ENCODE results near the gene SMG6. TPM values are rescaled to one million over a fixed set of nuclear protein-coding genes. Genes with fewer than 3 reads are reported as not detected.

Gene SMG6
- total and polyA plus RNA-seq, 2 of the 8 experiments (the other 6 are each of a cell fraction or from before 2014, with no cell fraction given) = 18.5 to 25.2 TPM

GRCh38 chr17:2210726-2211125, 92.9 kb downstream of the SMG6 start:
- H3K9me3 ChIP-seq (ENCODE audit: insufficient read depth in 2 of 2, low read depth in 1 of 2, low read length in 1 of 2) = no peaks in the 10 kb centered on the region
- no peaks in the 10 kb centered on the region for H4K20me1 ChIP-seq (replicated peaks in 1 of 2; ENCODE audit: control insufficient read depth in 1 of 2, insufficient read depth in 2 of 2, low read length in 2 of 2)
- H2BK120ac ChIP-seq (replicated peaks; ENCODE audit: low read depth, low read length) = no peak overlapping the region
- H3K14ac ChIP-seq (ENCODE audit: insufficient read length) = no peak overlapping the region
- ChIA-PET CTCF (ENCODE audit: partially characterized antibody) (interaction anchor here (0.6 to 2.6 kb wide), 3 partner anchors 10 to 34 kb away, joined by 3 to 13 read pairs (median 10); no protein-coding TSS in a partner anchor), POLR2A (ENCODE audit: partially characterized antibody) (interaction anchor here (1.2 kb wide), 1 partner anchor 36 kb away, joined by 3 read pairs; no protein-coding TSS in a partner anchor)
- no peaks in the 10 kb centered on the region for H3K36me3 ChIP-seq (ENCODE audit: control insufficient read depth in 2 of 4, insufficient read depth in 4 of 4, low read length in 3 of 4)
- no peaks in the 10 kb centered on the region for H3K79me2 ChIP-seq (ENCODE audit: control insufficient read depth in 1 of 2, insufficient read depth in 2 of 2, low read length in 2 of 2)
- H2AK5ac ChIP-seq (ENCODE audit: low read depth, low read length) = no peak overlapping the region
- no peak overlapping the region for H3K4me3 ChIP-seq (ENCODE audit: extremely low read depth in 1 of 4, insufficient read depth in 2 of 4, low read depth in 3 of 4, low read length in 4 of 4)
- H2AFZ ChIP-seq (ENCODE audit: low read length) = no peak overlapping the region
- no peak overlapping the region for H2BK12ac ChIP-seq (ENCODE audit: low read depth, low read length)
- no peaks in the 10 kb centered on the region for H3K79me1 ChIP-seq (ENCODE audit: low read depth, low read length)
- H2BK20ac ChIP-seq (ENCODE audit: low read length) = no peak overlapping the region
- no peak for TF ChIP-seq EZH2 (IDR thresholded peaks at IDR 0.05; ENCODE audit: low read depth, low read length, severe bottlenecking)
- TF ChIP-seq KDM1A (IDR thresholded peaks at IDR 0.05; ENCODE audit: borderline replicate concordance, low read length) = no peak
- H3K23ac ChIP-seq (ENCODE audit: insufficient read length) = no peak overlapping the region
- peaks cover 0 to 9% (median 3%) of the 10 kb centered on the region in 4 experiments; a peak in 4 of 7 replicates for H3K4me1 ChIP-seq (replicated peaks in 1 of 4; ENCODE audit: control insufficient read depth in 3 of 4, insufficient read depth in 4 of 4, low read length in 3 of 4)
- H3K23me2 ChIP-seq (ENCODE audit: low read depth, low read length) = no peaks in the 10 kb centered on the region
- no peak overlapping the region for H2BK5ac ChIP-seq (ENCODE audit: low read depth, low read length)
- H3K27ac ChIP-seq (ENCODE audit: low read depth, low read length) = no peak overlapping the region
- no peak overlapping the region for H3K4me2 ChIP-seq (ENCODE audit: insufficient read depth in 1 of 2, low read depth in 2 of 2, low read length in 2 of 2)
- H3K9ac ChIP-seq (replicated peaks in 1 of 4; ENCODE audit: extremely low read depth in 1 of 4, low read depth in 3 of 4, low read length in 3 of 4) = no peak overlapping the region
- no peak overlapping the region for H3K4ac ChIP-seq (replicated peaks; ENCODE audit: insufficient read length, low read depth, low read length)
- FAIRE-seq (no peak), DNase-seq (ENCODE audit: low read depth in 1 of 2, low spot score in 2 of 2) (no peak)
- no peak overlapping the region for H3K18ac ChIP-seq (ENCODE audit: extremely low read depth, low read length)
- H3K56ac ChIP-seq (replicated peaks; ENCODE audit: insufficient read length, low read depth, low read length) = no peak overlapping the region
- no peaks in the 10 kb centered on the region for H3K27me3 ChIP-seq (replicated peaks in 1 of 4; ENCODE audit: control insufficient read depth in 3 of 4, extremely low read depth in 1 of 4, insufficient read depth in 3 of 4, low read length in 3 of 4)
- no peak overlapping the region for H4K5ac ChIP-seq (ENCODE audit: insufficient read length, low read depth, low read length)
- WGBS, 2 experiments (ENCODE audit: extremely low coverage in 1 of 2, insufficient coverage in 1 of 2, insufficient read length in 1 of 2, insufficient replicate concordance in 2 of 2, low coverage in 1 of 2, low lambda C conversion rate in 2 of 2, missing lambda C conversion rate in 1 of 2) = 95% methylated on average over 2 of the region's 2 CpGs; no CpG with 5 or more reads in 1 of the 2 experiments
- no peak overlapping the region for H4K8ac ChIP-seq (ENCODE audit: extremely low read depth, insufficient read depth, low read length)
- H4K91ac ChIP-seq (replicated peaks; ENCODE audit: insufficient read length, low read length) = no peak overlapping the region
- H2BK15ac ChIP-seq (ENCODE audit: low read length) = no peak overlapping the region
